ENCODE measurements around the gene NARF.

The NARF gene

DNA sequence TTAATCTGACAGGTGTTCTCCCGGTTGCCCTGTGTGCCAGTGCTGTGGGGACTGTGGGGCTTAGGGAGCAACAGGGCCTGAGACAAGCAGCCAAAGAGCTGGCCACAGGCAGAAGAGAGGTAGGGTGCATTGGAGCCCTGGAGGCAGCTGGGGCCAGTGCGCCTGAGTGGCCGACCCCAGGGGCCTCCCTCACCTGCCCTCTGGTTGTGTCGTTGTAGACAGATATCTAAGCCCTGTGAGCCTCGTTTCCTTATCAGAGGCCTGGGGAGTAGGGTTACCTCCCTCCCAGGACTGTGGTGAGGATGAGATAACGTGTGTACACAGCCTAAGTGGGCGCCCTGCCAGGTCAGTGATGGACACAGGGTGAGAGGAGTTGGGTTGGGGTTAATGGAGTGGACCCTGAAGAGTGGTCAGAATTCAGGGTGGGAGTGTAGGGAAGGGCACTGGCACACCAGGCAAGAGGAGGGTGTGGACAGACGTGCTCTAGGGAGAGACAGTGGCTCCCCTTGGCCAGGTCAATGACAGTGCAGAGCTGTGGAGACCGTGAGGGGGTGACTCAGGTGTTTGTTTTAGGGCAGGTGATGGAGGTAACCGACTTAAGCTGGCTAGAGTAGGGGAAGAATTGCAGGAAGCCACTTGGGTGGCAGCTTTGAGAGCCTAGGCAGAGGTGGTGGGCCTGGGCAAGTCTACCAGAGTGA is 3.4 kb downstream of the NARF start:
- Histone ChIP-seq H3K79me2 (ENCODE audit: insufficient read depth, low read length) (peaks cover 9% of the 10 kb centered on the region; the same call in 1 of the 2 replicates), H3K27ac (ENCODE audit: low read depth, low read length) (no peak overlapping the region), H3F3A (ENCODE audit: insufficient read depth) (no peaks in the 10 kb centered on the region), H3K9me2 (replicated peaks; ENCODE audit: insufficient read depth, low read length) (no peaks in the 10 kb centered on the region), H3K27me3 (ENCODE audit: low read length) (no peaks in the 10 kb centered on the region), H2AFZ (ENCODE audit: low read depth, low read length, severe bottlenecking) (no peak overlapping the region), H3K4me3 (ENCODE audit: insufficient read depth, low read length, poor library complexity, severe bottlenecking) (no peak overlapping the region), H3K4me2 (ENCODE audit: low read depth, low read length, poor library complexity, severe bottlenecking) (no peak overlapping the region), H3K9ac (ENCODE audit: low read length) (no peak overlapping the region), H3K9me3 (ENCODE audit: insufficient read depth, low read length) (no peaks in the 10 kb centered on the region), H4K20me1 (ENCODE audit: low read depth, low read length) (no peaks in the 10 kb centered on the region), H3K36me3 (ENCODE audit: low read length) (no peaks in the 10 kb centered on the region; the same call in 1 of the 2 replicates)
- TF ChIP-seq, protein P1, sequence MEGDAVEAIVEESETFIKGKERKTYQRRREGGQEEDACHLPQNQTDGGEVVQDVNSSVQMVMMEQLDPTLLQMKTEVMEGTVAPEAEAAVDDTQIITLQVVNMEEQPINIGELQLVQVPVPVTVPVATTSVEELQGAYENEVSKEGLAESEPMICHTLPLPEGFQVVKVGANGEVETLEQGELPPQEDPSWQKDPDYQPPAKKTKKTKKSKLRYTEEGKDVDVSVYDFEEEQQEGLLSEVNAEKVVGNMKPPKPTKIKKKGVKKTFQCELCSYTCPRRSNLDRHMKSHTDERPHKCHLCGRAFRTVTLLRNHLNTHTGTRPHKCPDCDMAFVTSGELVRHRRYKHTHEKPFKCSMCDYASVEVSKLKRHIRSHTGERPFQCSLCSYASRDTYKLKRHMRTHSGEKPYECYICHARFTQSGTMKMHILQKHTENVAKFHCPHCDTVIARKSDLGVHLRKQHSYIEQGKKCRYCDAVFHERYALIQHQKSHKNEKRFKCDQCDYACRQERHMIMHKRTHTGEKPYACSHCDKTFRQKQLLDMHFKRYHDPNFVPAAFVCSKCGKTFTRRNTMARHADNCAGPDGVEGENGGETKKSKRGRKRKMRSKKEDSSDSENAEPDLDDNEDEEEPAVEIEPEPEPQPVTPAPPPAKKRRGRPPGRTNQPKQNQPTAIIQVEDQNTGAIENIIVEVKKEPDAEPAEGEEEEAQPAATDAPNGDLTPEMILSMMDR (IDR thresholded peaks at IDR 0.05; ENCODE audit: insufficient read depth, low read length, poor library complexity, severe bottlenecking): no peak
- no peak for TF ChIP-seq EZH2phosphoT487 (conservative IDR thresholded peaks at IDR 0.05; ENCODE audit: low read length)

DNA sequence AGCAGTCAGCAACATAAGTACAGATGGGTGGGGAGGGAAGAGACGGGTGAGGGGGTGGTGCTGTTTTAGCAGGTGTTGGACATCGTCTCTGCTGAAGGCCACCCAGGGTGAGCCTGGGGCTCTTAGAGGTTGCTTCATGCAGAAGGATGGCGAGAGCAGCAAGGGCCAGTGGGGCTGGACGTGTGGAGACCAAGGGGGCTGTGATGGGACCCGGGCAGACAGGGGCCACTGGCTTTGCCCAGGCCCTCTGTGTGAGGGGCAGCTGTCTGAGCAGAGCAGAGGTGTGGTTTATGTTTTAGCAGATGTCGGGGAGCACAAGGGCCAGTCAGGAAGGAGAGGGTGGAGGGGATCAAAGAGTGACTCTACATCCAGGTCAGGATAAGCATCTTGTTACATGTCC is 4.8 kb downstream of the NARF start:
- Histone ChIP-seq H3K27ac (ENCODE audit: low read depth, low read length) (no peak overlapping the region), H3K4me3 (ENCODE audit: insufficient read depth, low read length, poor library complexity, severe bottlenecking) (no peak overlapping the region), H3K27me3 (ENCODE audit: low read length) (no peaks in the 10 kb centered on the region), H3K79me2 (ENCODE audit: insufficient read depth, low read length) (peaks cover 9% of the 10 kb centered on the region; the same call in 1 of the 2 replicates), H2AFZ (ENCODE audit: low read depth, low read length, severe bottlenecking) (no peak overlapping the region), H3F3A (ENCODE audit: insufficient read depth) (no peaks in the 10 kb centered on the region), H4K20me1 (ENCODE audit: low read depth, low read length) (no peaks in the 10 kb centered on the region), H3K36me3 (ENCODE audit: low read length) (no peaks in the 10 kb centered on the region; the same call in 1 of the 2 replicates), H3K9me2 (replicated peaks; ENCODE audit: insufficient read depth, low read length) (no peaks in the 10 kb centered on the region), H3K4me2 (ENCODE audit: low read depth, low read length, poor library complexity, severe bottlenecking) (no peak overlapping the region), H3K9ac (ENCODE audit: low read length) (no peak overlapping the region), H3K9me3 (ENCODE audit: insufficient read depth, low read length) (no peaks in the 10 kb centered on the region)
- TF ChIP-seq, protein P1 (IDR thresholded peaks at IDR 0.05; ENCODE audit: insufficient read depth, low read length, poor library complexity, severe bottlenecking): no peak
- TF ChIP-seq EZH2phosphoT487 (conservative IDR thresholded peaks at IDR 0.05; ENCODE audit: low read length): no peak

DNA sequence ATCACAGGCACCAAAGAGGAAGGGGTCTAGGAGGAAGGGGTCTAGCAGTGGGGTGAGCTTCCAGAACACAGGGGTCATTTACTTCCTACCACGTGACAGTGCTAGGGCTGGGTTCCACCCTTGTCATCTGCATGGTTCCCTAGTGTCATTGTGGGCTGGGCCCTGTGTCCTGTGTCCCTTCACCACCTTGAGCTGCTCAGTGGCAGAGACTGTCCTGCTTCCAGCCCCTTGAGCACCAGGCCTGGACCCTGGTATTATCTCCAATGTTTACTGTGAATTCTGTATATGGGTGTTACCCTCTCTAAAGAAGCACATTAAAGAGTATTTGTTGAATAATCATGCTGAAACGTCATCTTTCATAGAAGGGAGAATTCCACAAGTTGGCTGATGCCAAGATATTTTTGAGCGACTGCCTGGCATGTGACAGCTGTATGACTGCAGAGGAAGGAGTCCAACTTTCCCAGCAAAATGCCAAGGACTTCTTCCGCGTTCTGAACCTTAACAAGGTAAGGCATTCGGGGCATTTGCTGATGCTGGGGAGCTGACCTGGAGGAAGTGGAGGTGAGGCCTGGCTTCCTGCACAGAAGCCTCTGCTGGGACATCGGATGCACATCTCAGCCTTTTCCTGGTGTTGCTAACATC is 5.5 kb downstream of the NARF start:
- H3K79me2 ChIP-seq (ENCODE audit: insufficient read depth, low read length): peaks cover 6% of the 10 kb centered on the region; the same call in 1 of the 2 replicates
- no peak overlapping the region for H3K4me3 ChIP-seq (ENCODE audit: insufficient read depth, low read length, poor library complexity, severe bottlenecking)
- no peak for TF ChIP-seq EZH2phosphoT487 (conservative IDR thresholded peaks at IDR 0.05; ENCODE audit: low read length)
- TF ChIP-seq, protein P1 (IDR thresholded peaks at IDR 0.05; ENCODE audit: insufficient read depth, low read length, poor library complexity, severe bottlenecking): no peak

More for the DNA sequence above, 5.5 kb downstream of the NARF start:
- Histone ChIP-seq H3K9me3 (ENCODE audit: insufficient read depth, low read length) (no peaks in the 10 kb centered on the region), H3K36me3 (ENCODE audit: low read length) (peaks cover 6% of the 10 kb centered on the region; the same call in 1 of the 2 replicates), H3K27ac (ENCODE audit: low read depth, low read length) (no peak overlapping the region), H3K27me3 (ENCODE audit: low read length) (no peaks in the 10 kb centered on the region), H3K9ac (ENCODE audit: low read length) (no peak overlapping the region), H4K20me1 (ENCODE audit: low read depth, low read length) (no peaks in the 10 kb centered on the region), H3F3A (ENCODE audit: insufficient read depth) (no peaks in the 10 kb centered on the region), H3K9me2 (replicated peaks; ENCODE audit: insufficient read depth, low read length) (no peaks in the 10 kb centered on the region), H3K4me2 (ENCODE audit: low read depth, low read length, poor library complexity, severe bottlenecking) (no peak overlapping the region), H2AFZ (ENCODE audit: low read depth, low read length, severe bottlenecking) (no peak overlapping the region)

Measured in SU-DHL-6 (cell line).